GM18861 (cell line): ENCODE results near the gene FAM169A.
"Not testable (repeated sequence)": the region's sequence is repeated elsewhere in the genome, so short reads cannot be mapped to it uniquely, and the experiment has no call there.

Experiments used
- ATAC-seq: cut with Tn5 transposase; IDR thresholded peaks from one replicate; pipeline ENCODE4 v1.9.1; 2021; ENCODE audit not compliant: unreplicated experiment

FAM169A gene

DNA sequence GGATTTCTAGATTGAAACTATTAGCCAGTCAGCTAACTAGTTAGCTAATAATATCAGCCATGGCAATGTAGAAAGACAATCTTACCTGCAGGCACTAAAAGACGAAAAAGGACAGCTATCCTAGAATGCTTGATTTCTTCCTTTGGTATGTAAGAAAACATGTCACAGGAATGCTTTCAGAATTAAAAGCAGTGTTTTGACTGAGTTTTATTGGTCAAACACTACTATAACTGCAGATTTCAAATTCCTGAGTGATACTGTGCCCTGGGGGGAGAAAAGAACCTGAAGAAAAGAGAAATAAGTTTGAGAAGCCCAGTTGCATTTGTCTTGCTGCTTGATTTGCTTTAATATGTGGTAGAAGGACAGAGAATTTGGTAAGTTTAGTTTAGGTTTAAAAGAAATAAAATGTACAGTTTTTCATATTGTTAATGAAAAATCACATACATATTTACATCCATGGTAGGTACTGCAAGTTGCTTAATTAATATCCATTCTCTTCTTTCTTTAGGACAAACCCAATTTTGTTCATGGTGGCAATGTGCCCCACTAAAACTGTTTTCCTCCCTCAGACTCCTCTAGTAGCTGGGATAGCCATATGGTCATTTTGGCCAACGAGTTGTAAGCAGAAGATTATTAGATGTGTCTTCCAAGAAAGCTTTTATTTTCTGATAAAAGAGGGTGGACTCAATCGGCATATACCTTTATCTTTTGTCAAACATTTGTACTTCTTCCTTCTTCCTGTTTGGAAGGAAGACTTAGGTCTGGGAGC lies 4.3 kb upstream of the FAM169A start:
- ATAC-seq, result no peak

DNA sequence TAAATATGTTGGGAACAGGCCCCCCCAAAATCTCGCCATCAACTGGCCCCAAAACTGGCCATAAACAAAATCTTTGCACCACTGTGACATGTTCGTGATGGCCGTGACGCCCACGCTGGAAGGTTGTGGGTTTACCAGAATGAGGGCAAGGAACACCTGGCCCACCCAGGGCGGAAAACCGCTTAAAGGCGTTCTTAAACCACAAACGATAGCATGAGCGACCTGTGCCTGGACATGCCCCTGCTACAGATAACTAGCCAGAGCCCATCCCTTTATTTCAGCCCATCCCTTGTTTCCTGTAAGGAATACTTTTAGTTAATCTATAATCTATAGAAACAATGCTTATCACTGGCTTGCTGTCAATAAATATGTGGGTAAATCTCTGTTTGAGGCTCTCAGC lies 3.2 kb upstream of the FAM169A start:
- not testable (repeated sequence) for ATAC-seq

- ATAC-seq, result no peak
Observed at GRCh38 chr5:74866596-74867162, 492 bp upstream of the FAM169A start.

GRCh38 chr5:74865256-74865803 lies 857 bp downstream of the FAM169A start:
- no peak for ATAC-seq

DNA sequence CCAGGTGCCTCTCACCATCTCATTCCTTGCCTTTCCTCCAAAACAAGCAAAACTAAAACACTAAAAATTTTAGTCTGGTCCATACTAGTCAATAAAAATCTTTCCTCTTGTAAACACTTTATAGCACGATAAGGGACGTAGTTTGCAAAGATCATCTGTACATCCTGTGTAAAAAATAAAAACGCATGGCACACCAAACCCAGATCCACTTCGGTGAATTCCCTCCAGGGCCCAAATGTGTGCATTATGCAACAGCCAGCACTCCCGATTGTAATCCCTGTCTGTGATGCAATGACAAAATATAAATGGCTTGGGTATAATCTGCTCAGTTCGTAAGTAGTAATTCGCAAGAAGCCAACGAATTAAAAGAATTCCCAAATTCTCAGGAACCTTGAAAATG lies 1.4 kb downstream of the FAM169A start:
- ATAC-seq, result no peak

- no peak for ATAC-seq
Observed at GRCh38 chr5:74863726-74864125, 2.5 kb downstream of the FAM169A start.

GRCh38 chr5:74862221-74862620 lies 4.0 kb downstream of the FAM169A start:
- no peak for ATAC-seq

- not testable (repeated sequence) for ATAC-seq
Observed at GRCh38 chr5:74856975-74857374, 9.2 kb downstream of the FAM169A start.

DNA sequence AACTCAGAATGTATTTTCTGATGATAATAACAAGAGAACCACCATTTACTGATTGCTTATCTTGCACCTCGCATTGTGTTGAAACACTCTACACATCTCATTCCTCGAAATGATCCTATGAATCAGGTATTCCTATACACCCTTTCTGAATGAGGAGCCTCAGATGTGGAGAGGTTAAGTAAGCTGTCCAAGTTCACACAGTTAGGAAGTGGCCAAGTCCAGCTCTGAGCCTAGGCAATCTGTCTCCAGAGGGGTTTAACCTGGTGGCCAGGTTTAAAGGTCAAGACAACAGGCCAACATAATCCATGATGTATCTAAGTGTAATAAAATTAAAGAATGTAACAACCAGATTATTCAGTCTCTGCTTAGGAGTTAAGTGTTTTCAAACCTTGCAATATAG lies 12.9 kb downstream of the FAM169A start:
- ATAC-seq, result no peak

- no peak for ATAC-seq
Observed at GRCh38 chr5:74851684-74852353, 14.4 kb downstream of the FAM169A start.

GRCh38 chr5:74850789-74851425 lies 15.3 kb downstream of the FAM169A start:
- ATAC-seq, result no peak

GRCh38 chr5:74850030-74850429 lies 16.2 kb downstream of the FAM169A start:
- ATAC-seq, result no peak

DNA sequence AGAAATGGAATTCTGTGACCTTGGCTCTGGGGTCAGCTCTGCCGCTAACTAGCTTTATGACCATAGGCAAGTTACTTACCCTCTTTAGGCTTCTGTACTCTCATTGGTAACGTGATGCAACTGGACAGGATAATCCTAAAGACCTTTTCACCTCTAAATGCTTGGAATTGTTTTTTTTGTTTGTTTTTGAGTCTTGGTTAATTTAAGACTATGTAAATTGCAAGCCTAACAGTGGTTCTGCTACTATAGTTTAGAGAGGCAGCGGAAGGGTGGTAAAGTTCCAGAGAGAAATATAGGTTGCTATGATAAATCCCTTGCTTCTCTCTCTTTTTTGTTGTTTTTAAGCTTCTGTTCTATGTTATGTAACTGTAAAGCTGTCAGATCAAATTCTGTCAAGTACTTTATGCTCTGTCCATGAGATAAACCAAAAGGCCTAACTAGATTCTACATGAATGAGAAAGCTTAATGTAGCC lies 17.6 kb downstream of the FAM169A start:
- ATAC-seq, result no peak

DNA sequence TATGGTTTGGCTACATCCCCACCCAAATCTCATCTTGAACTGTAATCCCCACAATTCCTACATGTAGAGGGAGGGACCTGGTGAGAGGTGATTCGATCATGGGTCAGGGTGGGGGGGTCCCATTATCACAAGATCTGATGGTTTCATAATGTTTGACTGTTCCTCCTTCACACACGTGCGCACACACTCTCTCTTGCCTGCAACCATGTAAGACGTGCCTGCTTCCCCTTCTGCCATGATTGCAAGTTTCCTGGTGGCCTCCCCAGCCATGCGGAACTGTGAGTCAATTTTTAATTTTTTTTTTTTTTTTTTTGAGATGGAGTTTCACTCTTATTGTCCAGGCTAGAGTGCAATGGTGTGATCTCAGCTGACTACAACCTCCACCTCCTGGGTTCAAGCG lies 27.0 kb downstream of the FAM169A start:
- ATAC-seq, result no peak

GRCh38 chr5:74838262-74838661 lies 27.9 kb downstream of the FAM169A start:
- ATAC-seq, result no peak

- ATAC-seq, result no peak
Observed at GRCh38 chr5:74837115-74837514, 29.1 kb downstream of the FAM169A start.

GRCh38 chr5:74833537-74834266 lies 32.5 kb downstream of the FAM169A start:
- no peak for ATAC-seq

DNA sequence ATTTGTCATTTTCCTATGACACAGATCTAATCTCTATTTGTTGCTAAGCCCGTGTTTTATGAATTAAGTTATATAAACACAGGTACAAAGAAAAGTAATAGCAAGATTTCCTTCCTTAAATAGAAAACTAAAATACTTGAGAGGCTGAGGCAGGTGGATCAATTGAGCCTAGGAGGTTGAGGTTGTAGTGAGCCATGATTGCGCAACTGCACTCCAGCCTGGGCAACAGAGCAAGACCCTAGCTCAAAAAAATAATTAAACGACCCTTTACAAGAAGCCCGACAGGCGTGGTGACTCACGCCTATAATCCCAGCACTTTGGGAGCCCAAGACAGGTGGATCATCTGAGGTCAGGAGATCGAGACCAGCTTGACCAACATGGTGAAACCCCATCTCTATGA lies 36.8 kb downstream of the FAM169A start:
- ATAC-seq, result no peak

DNA sequence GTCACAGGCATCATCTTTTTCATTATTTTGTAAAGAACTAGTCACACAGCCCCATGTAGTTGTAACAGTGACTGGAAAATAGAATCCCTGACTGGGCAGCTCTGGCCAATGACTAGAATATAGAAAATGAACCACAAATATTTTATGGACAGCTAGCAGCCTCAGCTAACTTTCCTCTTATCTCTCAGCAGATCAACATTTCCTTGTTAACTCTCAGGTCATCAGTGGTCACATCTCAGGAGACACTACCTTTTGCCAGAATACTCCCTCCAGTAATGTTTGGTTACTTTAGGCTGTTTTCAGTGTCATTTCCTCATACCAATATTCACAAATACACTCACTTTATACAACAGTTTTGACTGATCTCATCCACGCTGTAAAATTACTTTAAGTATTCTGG lies 43.9 kb downstream of the FAM169A start:
- ATAC-seq, result no peak

DNA sequence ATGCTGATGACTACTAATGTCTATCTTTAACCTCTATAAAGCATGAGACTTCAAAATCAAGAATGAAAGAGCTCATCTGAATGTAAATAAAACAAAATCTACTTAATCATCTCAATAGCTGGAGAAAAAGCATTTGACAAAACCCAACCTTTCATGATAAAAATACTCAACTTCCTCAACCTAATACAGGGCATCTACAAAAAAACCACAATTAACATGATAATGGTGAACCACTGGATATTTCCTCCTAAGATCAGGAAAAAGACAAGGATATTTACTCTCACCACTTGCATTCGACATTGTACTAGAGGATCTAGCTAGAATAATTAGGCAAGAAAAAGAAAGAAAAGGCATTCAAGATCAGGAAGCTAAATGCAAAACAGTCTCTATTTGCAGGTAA lies 49.3 kb downstream of the FAM169A start:
- ATAC-seq, result no peak

DNA sequence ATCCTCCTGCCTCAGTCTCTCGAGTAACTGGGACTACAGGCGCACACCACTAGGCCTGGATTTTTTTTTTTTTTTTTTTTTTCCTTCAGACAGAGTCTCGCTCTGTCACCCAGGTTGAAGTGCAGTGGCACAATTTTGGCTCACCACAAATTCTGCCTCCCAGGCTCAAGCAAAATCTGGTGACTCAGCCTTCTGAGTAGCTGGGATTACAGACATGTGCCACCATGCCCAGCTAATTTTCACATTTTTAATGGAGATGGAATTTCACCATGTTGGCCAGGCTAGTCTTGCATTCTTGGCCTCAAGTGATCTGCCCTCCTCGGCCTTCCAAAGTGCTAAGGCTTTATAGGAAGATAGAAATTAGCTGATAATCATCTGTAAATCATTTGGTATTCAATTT lies 55.3 kb downstream of the FAM169A start:
- ATAC-seq, result no peak
